ENCODE measurements around the gene BBS9. TPM values are rescaled to one million over a fixed set of nuclear protein-coding genes. Genes with fewer than 3 reads are reported as not detected.

The BBS9 gene
- total and polyA plus RNA-seq, 2 of the 4 experiments (the other 2 are of a cell fraction): 7.9 to 9.5 TPM

DNA sequence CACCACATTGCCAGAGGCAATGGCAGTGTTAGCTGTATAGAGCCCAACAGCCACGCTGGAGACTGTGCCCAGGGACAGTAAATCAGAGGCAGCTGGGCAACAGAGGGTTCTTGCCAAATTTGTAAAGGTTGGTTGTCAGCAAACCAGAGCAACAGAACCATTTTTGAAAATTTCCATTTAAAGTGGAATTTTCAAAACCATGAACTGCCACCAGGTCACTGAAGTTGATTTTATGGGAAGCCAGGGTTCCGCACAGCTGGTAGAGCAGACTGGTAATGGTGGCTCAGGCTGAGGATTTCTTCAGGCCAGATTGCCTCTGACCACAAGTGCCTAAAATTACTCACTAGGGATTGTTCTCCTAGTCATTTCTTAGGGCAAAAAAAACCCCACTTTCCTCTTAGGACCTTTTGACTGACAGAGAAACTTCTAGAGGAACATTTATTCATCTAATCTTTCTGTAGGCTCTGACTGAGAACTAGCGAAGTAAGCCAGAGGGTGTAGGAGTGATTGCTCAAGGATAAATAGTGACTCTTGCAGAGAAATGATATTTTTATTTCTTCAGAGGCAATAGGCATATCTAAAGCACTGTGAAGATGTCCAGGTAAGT lies 342.4 kb downstream of the BBS9 start:
- Histone ChIP-seq H3K23ac (ENCODE audit: low read depth, low read length) (no peak overlapping the region), H2BK120ac (ENCODE audit: low read depth, low read length) (no peak overlapping the region), H4K8ac (ENCODE audit: low read depth in 2 of 2, low read length in 2 of 2) (no peak overlapping the region), H2AK5ac (ENCODE audit: low read depth, low read length) (no peak overlapping the region), H4K91ac (ENCODE audit: insufficient read depth, low read depth, low read length) (no peak overlapping the region), H3K9ac (ENCODE audit: low read depth, low read length) (no peak overlapping the region), H3K4ac (ENCODE audit: low read depth, low read length) (no peak overlapping the region), H3K27ac (ENCODE audit: insufficient read depth, low read length) (no peak overlapping the region), H2AK9ac (replicated peaks; ENCODE audit: low read depth, low read length, poor library complexity) (no peak overlapping the region), H3K4me3 (ENCODE audit: insufficient read depth, low read depth, low read length) (no peak overlapping the region), H3K18ac (ENCODE audit: low read depth, low read length) (no peak overlapping the region; the same call in 1 of the 2 replicates), H2AFZ (replicated peaks; ENCODE audit: low read length, poor library complexity) (no peak overlapping the region), H3K9me3 (ENCODE audit: control insufficient read depth, insufficient read depth, low read length) (no peaks in the 10 kb centered on the region), H2BK15ac (ENCODE audit: low read depth, low read length) (no peak overlapping the region), H3K36me3 (ENCODE audit: control insufficient read depth, insufficient read depth, low read length) (no peaks in the 10 kb centered on the region), H4K5ac (ENCODE audit: low read depth, low read length) (no peak overlapping the region), H4K20me1 (ENCODE audit: insufficient read depth, low read length) (no peaks in the 10 kb centered on the region), H3K4me2 (ENCODE audit: low read depth, low read length) (no peak overlapping the region), H3K9me1 (ENCODE audit: insufficient read depth, low read length) (no peaks in the 10 kb centered on the region), H3K79me1 (ENCODE audit: low read depth in 1 of 2, low read length in 2 of 2) (no peaks in the 10 kb centered on the region), H3K27me3 (ENCODE audit: control insufficient read depth, insufficient read depth, low read length) (no peaks in the 10 kb centered on the region), H2BK5ac (ENCODE audit: low read depth, low read length, poor library complexity, severe bottlenecking) (no peak overlapping the region), H2BK20ac (ENCODE audit: low read depth, low read length) (no peak overlapping the region), H3K14ac (replicated peaks; ENCODE audit: low read depth, low read length) (no peak overlapping the region), H3K4me1 (ENCODE audit: control insufficient read depth, insufficient read depth, low read length) (peaks cover under 1% of the 10 kb centered on the region), H3K56ac (ENCODE audit: extremely low read depth, insufficient read depth, low read length) (no peak overlapping the region)
- ATAC-seq (ENCODE audit: low read depth): no peak
- CTCF ChIA-PET: interaction anchor here (0.7 to 2.4 kb wide), 2 partner anchors 12 to 238 kb away, joined by 3 to 5 read pairs; no protein-coding TSS in a partner anchor
- TF ChIP-seq RAD21 (IDR thresholded peaks at IDR 0.05; ENCODE audit: low read length) (no peak), MAZ (IDR thresholded peaks at IDR 0.05; ENCODE audit: borderline replicate concordance, low read depth, low read length) (no peak), POLR2A (IDR thresholded peaks at IDR 0.05; ENCODE audit: low read depth, low read length) (no peak), MXI1 (IDR thresholded peaks at IDR 0.05; ENCODE audit: borderline replicate concordance, low read depth, low read length) (no peak), CEBPB (IDR thresholded peaks at IDR 0.05; ENCODE audit: low read depth, low read length) (no peak), NFE2L2 (IDR thresholded peaks at IDR 0.05; ENCODE audit: low read depth, low read length) (no peak), RFX5 (IDR thresholded peaks at IDR 0.05; ENCODE audit: low read depth, low read length) (no peak), CHD1 (IDR thresholded peaks at IDR 0.05; ENCODE audit: low read depth, low read length) (no peak), MAFK (IDR thresholded peaks at IDR 0.05; ENCODE audit: low read depth, low read length) (no peak), BHLHE40 (IDR thresholded peaks at IDR 0.05; ENCODE audit: low read depth, low read length) (no peak), SMC3 (IDR thresholded peaks at IDR 0.05; ENCODE audit: low read depth, low read length) (no peak), FOS (IDR thresholded peaks at IDR 0.05; ENCODE audit: low read depth, low read length) (no peak), RCOR1 (IDR thresholded peaks at IDR 0.05; ENCODE audit: insufficient replicate concordance, low read length) (no peak)
- TF ChIP-seq, protein P1, sequence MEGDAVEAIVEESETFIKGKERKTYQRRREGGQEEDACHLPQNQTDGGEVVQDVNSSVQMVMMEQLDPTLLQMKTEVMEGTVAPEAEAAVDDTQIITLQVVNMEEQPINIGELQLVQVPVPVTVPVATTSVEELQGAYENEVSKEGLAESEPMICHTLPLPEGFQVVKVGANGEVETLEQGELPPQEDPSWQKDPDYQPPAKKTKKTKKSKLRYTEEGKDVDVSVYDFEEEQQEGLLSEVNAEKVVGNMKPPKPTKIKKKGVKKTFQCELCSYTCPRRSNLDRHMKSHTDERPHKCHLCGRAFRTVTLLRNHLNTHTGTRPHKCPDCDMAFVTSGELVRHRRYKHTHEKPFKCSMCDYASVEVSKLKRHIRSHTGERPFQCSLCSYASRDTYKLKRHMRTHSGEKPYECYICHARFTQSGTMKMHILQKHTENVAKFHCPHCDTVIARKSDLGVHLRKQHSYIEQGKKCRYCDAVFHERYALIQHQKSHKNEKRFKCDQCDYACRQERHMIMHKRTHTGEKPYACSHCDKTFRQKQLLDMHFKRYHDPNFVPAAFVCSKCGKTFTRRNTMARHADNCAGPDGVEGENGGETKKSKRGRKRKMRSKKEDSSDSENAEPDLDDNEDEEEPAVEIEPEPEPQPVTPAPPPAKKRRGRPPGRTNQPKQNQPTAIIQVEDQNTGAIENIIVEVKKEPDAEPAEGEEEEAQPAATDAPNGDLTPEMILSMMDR (conservative IDR thresholded peaks at IDR 0.05; ENCODE audit: low read depth, low read length): no peak
- TF ChIP-seq, protein P2, sequence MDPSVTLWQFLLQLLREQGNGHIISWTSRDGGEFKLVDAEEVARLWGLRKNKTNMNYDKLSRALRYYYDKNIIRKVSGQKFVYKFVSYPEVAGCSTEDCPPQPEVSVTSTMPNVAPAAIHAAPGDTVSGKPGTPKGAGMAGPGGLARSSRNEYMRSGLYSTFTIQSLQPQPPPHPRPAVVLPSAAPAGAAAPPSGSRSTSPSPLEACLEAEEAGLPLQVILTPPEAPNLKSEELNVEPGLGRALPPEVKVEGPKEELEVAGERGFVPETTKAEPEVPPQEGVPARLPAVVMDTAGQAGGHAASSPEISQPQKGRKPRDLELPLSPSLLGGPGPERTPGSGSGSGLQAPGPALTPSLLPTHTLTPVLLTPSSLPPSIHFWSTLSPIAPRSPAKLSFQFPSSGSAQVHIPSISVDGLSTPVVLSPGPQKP (IDR thresholded peaks at IDR 0.05; ENCODE audit: borderline replicate concordance, low read depth, low read length): no peak
- no peak for DNase-seq
- dilution Hi-C loops (cut with HindIII; ENCODE audit: low sequenced_read_pairs, unreplicated experiment): no loop called here
- POLR2A ChIA-PET (ENCODE audit: unreplicated experiment): no interaction called here
- intact Hi-C loops (cut with micrococcal nuclease): no loop called here
- in situ Hi-C loops (cut with MboI; ENCODE audit: low sequenced_read_pairs): no loop called here
- BruUV-seq (replicated peaks): no TSS peak
- no CpG with 5 or more reads among the region's 3 CpGs for WGBS, 2 experiments (ENCODE audit: extremely low coverage in 2 of 2, insufficient read length in 1 of 2)
